Lower lobe of right lung (tissue), 2 donors: ENCODE data around the gene SHISA5. TPM values are rescaled to one million over a fixed set of nuclear protein-coding genes. Genes with fewer than 3 reads are reported as not detected.
A peak's percentile ranks its signal among the peaks of the same experiment; 100 is the strongest.

Experiments used
- ATAC-seq, 2 donors: fragments of 200-7000 bp; cut with Tn5 transposase; one replicate each; pipeline ENCODE4 v1.9.1; 2020 to 2022; ENCODE audit warnings: mild to moderate bottlenecking in 2 of 2, moderate library complexity in 2 of 2
- DNase-seq: peaks from one replicate; pipeline ENCODE4 v3.0.0-alpha.2; 2020
- H3K27ac ChIP-seq: fragments of 200-600 bp; one replicate; pipeline ENCODE4 v1.8.0; 2022
- H3K27me3 ChIP-seq: fragments of 200-600 bp; one replicate; pipeline ENCODE4 v1.8.0; 2022; ENCODE audit warnings: low read depth
- H3K36me3 ChIP-seq: fragments of 200-600 bp; one replicate; pipeline ENCODE4 v1.8.0; 2022; ENCODE audit warnings: mild to moderate bottlenecking
- H3K4me1 ChIP-seq: fragments of 200-600 bp; one replicate; pipeline ENCODE4 v1.8.0; 2022
- H3K4me3 ChIP-seq: fragments of 200-600 bp; one replicate; pipeline ENCODE4 v1.8.0; 2022; ENCODE audit warnings: mild to moderate bottlenecking
- H3K9me3 ChIP-seq: fragments of 200-600 bp; one replicate; pipeline ENCODE4 v1.8.0; 2022
- intact Hi-C: fragments of 100-400 bp; cut with DNase I; formaldehyde crosslinking; loops from one replicate; pipeline ENCODE4 v1.11.0; 2022
- total RNA-seq: library from RNA; stranded (reverse); fragmentation: NEBNext Ultra II Directional; extraction: Animal tissue kit (Norgen Biotek cat#: 25700); gene quantifications from one replicate; pipeline ENCODE4 v1.2.1, GENCODE V29; 2021
- TF ChIP-seq, protein P1 (sequence below): fragments of 200-600 bp; IDR thresholded peaks from one replicate; pipeline ENCODE4 v1.8.0; 2022; ENCODE audit warnings: antibody characterized with exemption, mild to moderate bottlenecking
- donor health status: DM: no; HTN: yes; CAD: no; lungs with severe emphysema.

SHISA5 gene
- total RNA-seq, 1 donor from 2014 or later = 187 TPM

DNA sequence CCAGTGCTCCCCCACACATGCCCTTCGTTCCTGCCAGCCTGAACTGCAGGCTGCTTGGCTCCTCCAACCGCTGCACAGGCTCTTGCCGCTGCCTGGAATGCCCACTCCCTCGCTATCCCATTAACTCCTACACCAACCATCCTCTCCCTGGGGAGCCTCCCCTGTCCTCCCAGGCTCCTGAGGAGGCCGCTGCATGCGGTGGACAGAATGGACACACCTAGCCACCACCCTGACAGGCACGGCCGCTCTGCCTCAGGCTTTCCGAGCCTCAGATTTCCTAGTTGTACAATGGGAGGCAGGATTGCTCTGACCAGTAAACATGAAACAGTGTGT, 76.4 kb downstream of the SHISA5 start:
- no peaks in the 10 kb centered on the region for H3K9me3 ChIP-seq
- H3K36me3 ChIP-seq = peaks cover 14% of the 10 kb centered on the region
- ATAC-seq (no peak), DNase-seq (no peak)
- H3K4me1 ChIP-seq = peaks cover 50% of the 10 kb centered on the region
- peaks cover 4% of the 10 kb centered on the region for H3K27me3 ChIP-seq
- TF ChIP-seq, protein P1, sequence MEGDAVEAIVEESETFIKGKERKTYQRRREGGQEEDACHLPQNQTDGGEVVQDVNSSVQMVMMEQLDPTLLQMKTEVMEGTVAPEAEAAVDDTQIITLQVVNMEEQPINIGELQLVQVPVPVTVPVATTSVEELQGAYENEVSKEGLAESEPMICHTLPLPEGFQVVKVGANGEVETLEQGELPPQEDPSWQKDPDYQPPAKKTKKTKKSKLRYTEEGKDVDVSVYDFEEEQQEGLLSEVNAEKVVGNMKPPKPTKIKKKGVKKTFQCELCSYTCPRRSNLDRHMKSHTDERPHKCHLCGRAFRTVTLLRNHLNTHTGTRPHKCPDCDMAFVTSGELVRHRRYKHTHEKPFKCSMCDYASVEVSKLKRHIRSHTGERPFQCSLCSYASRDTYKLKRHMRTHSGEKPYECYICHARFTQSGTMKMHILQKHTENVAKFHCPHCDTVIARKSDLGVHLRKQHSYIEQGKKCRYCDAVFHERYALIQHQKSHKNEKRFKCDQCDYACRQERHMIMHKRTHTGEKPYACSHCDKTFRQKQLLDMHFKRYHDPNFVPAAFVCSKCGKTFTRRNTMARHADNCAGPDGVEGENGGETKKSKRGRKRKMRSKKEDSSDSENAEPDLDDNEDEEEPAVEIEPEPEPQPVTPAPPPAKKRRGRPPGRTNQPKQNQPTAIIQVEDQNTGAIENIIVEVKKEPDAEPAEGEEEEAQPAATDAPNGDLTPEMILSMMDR = no peak
- peak overlapping the region; percentile 86 for H3K4me3 ChIP-seq
- intact Hi-C loops = no loop called here
- peak overlapping the region; percentile 89 for H3K27ac ChIP-seq

DNA sequence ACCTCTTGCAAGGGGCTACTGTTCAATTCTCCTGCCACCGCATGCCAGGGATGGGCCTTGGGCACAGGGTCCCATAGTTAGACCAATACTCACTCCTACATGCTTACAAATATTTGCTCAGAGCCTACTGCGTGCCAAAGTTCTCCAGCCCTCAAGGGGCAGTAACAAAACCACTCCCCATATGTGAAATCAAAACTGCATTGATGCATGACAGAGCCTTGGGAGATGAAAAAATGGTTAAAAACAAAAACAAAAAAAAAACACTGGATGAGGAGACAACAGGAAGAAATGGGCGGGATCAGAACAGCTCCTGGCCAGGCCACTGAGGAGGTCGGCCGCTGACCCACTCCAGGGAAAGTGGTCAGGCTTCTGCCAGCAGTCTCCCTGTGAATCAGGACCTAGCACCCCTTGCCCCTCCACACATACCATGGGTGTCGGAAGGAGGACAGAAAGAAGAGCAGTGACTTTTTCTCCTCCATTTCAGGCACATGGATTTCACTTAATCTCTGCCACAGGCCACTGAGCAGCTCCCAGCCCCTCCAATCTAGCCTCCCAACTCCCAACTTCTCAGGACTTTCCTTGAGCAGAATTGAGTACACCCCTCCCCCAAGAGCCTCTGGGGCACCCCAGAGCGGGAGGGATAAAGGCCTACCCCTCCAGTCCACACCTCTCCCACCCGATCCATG, 76.9 kb downstream of the SHISA5 start:
- TF ChIP-seq, protein P1 = no peak
- peaks cover 50% of the 10 kb centered on the region for H3K4me1 ChIP-seq
- ATAC-seq (no peak), DNase-seq (no peak)
- H3K27ac ChIP-seq = peak overlapping the region; percentile 89
- no peaks in the 10 kb centered on the region for H3K9me3 ChIP-seq
- H3K36me3 ChIP-seq = peaks cover 14% of the 10 kb centered on the region
- H3K4me3 ChIP-seq = peak overlapping the region; percentile 86
- intact Hi-C loops = no loop called here
- peaks cover 4% of the 10 kb centered on the region for H3K27me3 ChIP-seq

DNA sequence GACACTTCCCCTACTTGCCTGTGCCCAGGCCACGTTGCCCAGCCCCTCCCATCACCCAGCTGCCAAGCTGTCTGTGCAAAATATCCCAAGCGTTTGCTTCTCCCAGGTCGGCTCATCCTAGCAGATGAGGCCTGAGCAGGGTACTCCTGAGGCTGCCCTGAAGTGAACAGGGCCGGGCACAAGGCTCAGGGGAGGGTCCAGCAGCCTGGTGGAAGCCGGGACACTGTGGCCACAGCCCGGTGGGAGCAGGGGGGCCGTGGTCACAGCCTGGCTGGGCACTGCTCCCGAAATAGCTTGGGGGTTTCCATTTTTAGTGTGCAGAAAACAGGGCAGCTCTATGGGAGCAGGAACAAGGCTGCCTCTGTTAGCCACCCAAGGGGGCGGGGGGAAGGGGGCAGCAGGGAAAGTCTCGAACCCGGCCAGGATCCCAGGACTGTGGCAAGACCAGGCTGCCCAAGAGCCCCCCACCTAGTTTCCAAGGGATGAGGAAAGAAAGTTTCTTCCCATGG, 77.5 kb downstream of the SHISA5 start:
- peak overlapping the region; percentile 36 for H3K27ac ChIP-seq
- H3K9me3 ChIP-seq = no peaks in the 10 kb centered on the region
- H3K36me3 ChIP-seq = peaks cover 19% of the 10 kb centered on the region
- DNase-seq (no peak), ATAC-seq (no peak)
- intact Hi-C loops = no loop called here
- H3K4me3 ChIP-seq = peak overlapping the region; percentile 86
- TF ChIP-seq, protein P1 = no peak
- peaks cover 4% of the 10 kb centered on the region for H3K27me3 ChIP-seq
- H3K4me1 ChIP-seq = peaks cover 50% of the 10 kb centered on the region

DNA sequence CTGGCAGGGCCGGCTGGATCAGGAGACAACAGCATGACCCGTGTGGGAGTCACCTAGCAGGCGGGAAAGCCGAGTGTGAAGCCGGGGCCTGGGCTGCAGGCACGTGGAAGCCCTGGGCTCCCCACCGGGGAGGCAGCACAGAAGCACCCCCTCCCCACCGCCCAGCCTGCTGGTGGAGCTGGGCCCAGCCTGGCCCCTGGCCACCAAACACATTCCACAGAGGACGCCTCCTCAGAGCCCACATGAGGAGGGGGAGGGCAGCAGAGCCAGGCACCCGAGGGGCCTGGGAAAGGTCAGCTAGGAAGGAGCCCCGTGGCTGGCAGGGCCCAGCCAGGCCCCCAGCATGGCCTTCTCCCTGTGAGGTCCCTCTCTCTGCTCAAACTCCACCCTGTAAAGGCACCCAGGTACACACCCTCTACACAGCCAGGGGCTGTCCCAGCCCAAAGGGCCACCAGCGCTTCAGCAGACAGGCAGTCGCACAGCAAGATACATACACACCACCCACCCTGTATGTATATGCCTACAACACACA, 78.6 kb downstream of the SHISA5 start:
- H3K36me3 ChIP-seq = peaks cover 27% of the 10 kb centered on the region
- TF ChIP-seq, protein P1 = no peak
- H3K4me3 ChIP-seq = peak overlapping the region; percentile 6
- no peak for ATAC-seq
- peaks cover 4% of the 10 kb centered on the region for H3K27me3 ChIP-seq
- no peaks in the 10 kb centered on the region for H3K9me3 ChIP-seq
- intact Hi-C loops = no loop called here
- peaks cover 44% of the 10 kb centered on the region for H3K4me1 ChIP-seq
- peak overlapping the region; percentile 36 for H3K27ac ChIP-seq
- DNase-seq = no peak

DNA sequence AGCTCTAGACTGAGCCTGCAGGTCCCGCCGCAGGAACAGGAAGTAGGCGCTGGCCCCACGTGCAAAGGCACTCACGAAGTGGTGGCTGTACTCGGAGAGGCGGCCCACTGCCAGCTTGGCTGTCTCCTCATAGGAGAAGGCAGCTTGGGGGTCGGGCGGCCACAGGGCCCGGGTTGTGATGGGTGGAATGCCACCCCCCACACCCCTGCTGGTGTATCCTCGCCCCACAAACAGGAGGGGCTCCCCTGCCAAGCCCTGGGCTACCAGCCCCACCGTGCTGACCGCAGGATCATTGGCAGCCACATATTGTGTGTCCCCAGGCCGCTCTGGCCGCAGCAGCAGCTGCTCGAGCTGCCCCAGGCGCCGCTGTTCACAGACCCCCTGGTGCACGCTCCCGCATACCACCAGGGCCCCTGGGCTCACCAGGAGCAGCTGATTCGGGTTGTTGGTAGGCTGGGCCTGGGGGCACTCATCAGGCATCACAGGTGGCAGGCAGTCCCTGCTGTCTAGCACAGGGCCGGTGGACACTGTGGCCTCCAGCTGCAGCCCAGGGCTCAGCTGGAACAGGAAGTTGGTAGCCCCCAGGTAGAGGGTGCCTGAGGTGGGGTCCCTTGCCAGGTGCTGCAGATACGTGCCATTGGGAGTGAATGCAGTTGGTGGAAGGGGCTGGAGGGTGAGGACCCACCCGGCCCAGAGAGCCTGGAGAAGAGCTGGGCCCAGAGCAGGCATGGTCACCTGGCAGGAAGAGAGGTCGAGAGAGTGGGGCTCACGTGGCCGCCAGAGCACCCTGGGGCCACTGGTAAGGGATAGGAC, 79.9 kb downstream of the SHISA5 start:
- H3K27me3 ChIP-seq = no peaks in the 10 kb centered on the region
- H3K27ac ChIP-seq = no peak overlapping the region
- peaks cover 39% of the 10 kb centered on the region for H3K4me1 ChIP-seq
- H3K9me3 ChIP-seq = no peaks in the 10 kb centered on the region
- ATAC-seq (no peak), DNase-seq (no peak)
- intact Hi-C loops = no loop called here
- TF ChIP-seq, protein P1 = no peak
- H3K4me3 ChIP-seq = no peak overlapping the region
- H3K36me3 ChIP-seq = peaks cover 31% of the 10 kb centered on the region
